SK-N-SH treated with all-trans-retinoic acid at 6 μM for 48 hours (cell line): ENCODE results near the gene B3GALT6.

ENCODE experiments used
- ATAC-seq: fragments of 200-7000 bp; cut with Tn5 transposase; 3 replicates; pipeline ENCODE4 v1.9.1; 2020; ENCODE audit warnings: mild to moderate bottlenecking, moderate library complexity
- ARNTL ChIP-seq: fragments of 450-650 bp; formaldehyde crosslinking; IDR thresholded peaks from 2 replicates; pipeline ENCODE4 v1.5.0; 2020; ENCODE audit warnings: low read depth, mild to moderate bottlenecking, moderate library complexity, borderline replicate concordance
- BACH2 ChIP-seq: fragments of 250-450 bp; sonication (Bioruptor Pico); IDR thresholded peaks from 2 replicates; pipeline ENCODE4 v1.9.0; 2021; ENCODE audit warnings: mild to moderate bottlenecking, borderline replicate concordance
- CREB5 ChIP-seq: fragments of 250-450 bp; sonication (Bioruptor Pico); IDR thresholded peaks from 2 replicates; pipeline ENCODE4 v1.5.1; 2020; ENCODE audit warnings: low read depth, mild to moderate bottlenecking, moderate library complexity
- CSDC2 ChIP-seq: fragments of 250-450 bp; sonication (Bioruptor Pico); IDR thresholded peaks from 2 replicates; pipeline ENCODE4 v1.5.0; 2020; ENCODE audit warnings: mild to moderate bottlenecking, moderate library complexity
- ESRRG ChIP-seq: fragments of 250-450 bp; sonication (Bioruptor Pico); IDR thresholded peaks from 2 replicates; pipeline ENCODE4 v1.6.1; 2021; ENCODE audit warnings: mild to moderate bottlenecking
- GLIS3 ChIP-seq: fragments of 250-450 bp; sonication (Bioruptor Pico); IDR thresholded peaks from 2 replicates; pipeline ENCODE4 v1.5.0; 2020; ENCODE audit warnings: mild to moderate bottlenecking, moderate library complexity
- ISL1 ChIP-seq: fragments of 250-450 bp; sonication (Bioruptor Pico); IDR thresholded peaks from 2 replicates; pipeline ENCODE4 v2.1.2; 2022; ENCODE audit warnings: mild to moderate bottlenecking, moderate library complexity
- OSR1 ChIP-seq: fragments of 250-450 bp; sonication (Bioruptor Pico); IDR thresholded peaks from 2 replicates; pipeline ENCODE4 v1.8.0; 2022; ENCODE audit warnings: moderate library complexity, mild to moderate bottlenecking, inconsistent platforms
- PATZ1 ChIP-seq: fragments of 250-450 bp; sonication (Bioruptor Pico); IDR thresholded peaks from 2 replicates; pipeline ENCODE4 v1.8.0; 2020; ENCODE audit warnings: mild to moderate bottlenecking, moderate library complexity, borderline replicate concordance
- PPARA ChIP-seq: fragments of 250-450 bp; sonication (Bioruptor Pico); IDR thresholded peaks from 2 replicates; pipeline ENCODE4 v1.5.0; 2020; ENCODE audit warnings: mild to moderate bottlenecking, borderline replicate concordance
- RARB ChIP-seq: fragments of 250-450 bp; sonication (Bioruptor Pico); IDR thresholded peaks from 2 replicates; pipeline ENCODE4 v1.8.0; 2021; ENCODE audit warnings: mild to moderate bottlenecking, moderate library complexity
- SNAI2 ChIP-seq: fragments of 250-450 bp; sonication (Bioruptor Pico); IDR thresholded peaks from 2 replicates; pipeline ENCODE4 v1.5.0; 2020; ENCODE audit warnings: mild to moderate bottlenecking, moderate library complexity
- TCF4 ChIP-seq: fragments of 250-450 bp; sonication (Bioruptor Pico); IDR thresholded peaks from 2 replicates; pipeline ENCODE4 v1.8.0; 2021; ENCODE audit warnings: mild to moderate bottlenecking, moderate library complexity, borderline replicate concordance
- TOX ChIP-seq: fragments of 250-450 bp; sonication (Bioruptor Pico); IDR thresholded peaks from 2 replicates; pipeline ENCODE4 v1.8.0; 2021; ENCODE audit warnings: mild to moderate bottlenecking, moderate library complexity, borderline replicate concordance
- TSHZ2 ChIP-seq: fragments of 250-450 bp; sonication (Bioruptor Pico); IDR thresholded peaks from 2 replicates; pipeline ENCODE4 v1.5.0; 2020; ENCODE audit warnings: mild to moderate bottlenecking, moderate library complexity
- ZC3H10 ChIP-seq: fragments of 250-450 bp; sonication (Bioruptor Pico); IDR thresholded peaks from 2 replicates; pipeline ENCODE4 v1.5.1; 2021; ENCODE audit warnings: mild to moderate bottlenecking, moderate library complexity
- ZFP3 ChIP-seq: fragments of 250-450 bp; sonication (Bioruptor Pico); IDR thresholded peaks from 2 replicates; pipeline ENCODE4 v1.5.0; 2020; ENCODE audit warnings: mild to moderate bottlenecking, moderate library complexity
- ZFP30 ChIP-seq: fragments of 450-650 bp; formaldehyde crosslinking; IDR thresholded peaks from 2 replicates; pipeline ENCODE4 v1.5.0; 2022; ENCODE audit warnings: mild to moderate bottlenecking, moderate library complexity
- ZNF565 ChIP-seq: fragments of 450-650 bp; formaldehyde crosslinking; conservative IDR thresholded peaks from 2 replicates; pipeline ENCODE4 v1.5.0; 2020; ENCODE audit warnings: low read depth, mild to moderate bottlenecking, moderate library complexity
- ZNF70 ChIP-seq: fragments of 450-650 bp; formaldehyde crosslinking; IDR thresholded peaks from 2 replicates; pipeline ENCODE4 v1.5.0; 2020; ENCODE audit warnings: mild to moderate bottlenecking, moderate library complexity
- ZNF8 ChIP-seq: fragments of 450-650 bp; formaldehyde crosslinking; IDR thresholded peaks from 2 replicates; pipeline ENCODE4 v1.5.0; 2020; ENCODE audit warnings: mild to moderate bottlenecking, moderate library complexity
- TF ChIP-seq, protein P1 (sequence below): fragments of 250-450 bp; sonication (Bioruptor Pico); IDR thresholded peaks from 2 replicates; pipeline ENCODE4 v1.5.1; 2021; ENCODE audit warnings: mild to moderate bottlenecking, moderate library complexity
- TF ChIP-seq, protein P2 (sequence below): fragments of 250-450 bp; sonication (Bioruptor Pico); IDR thresholded peaks from 2 replicates; pipeline ENCODE4 v1.8.0; 2021; ENCODE audit warnings: low read depth, mild to moderate bottlenecking, moderate library complexity, borderline replicate concordance

B3GALT6 gene

DNA sequence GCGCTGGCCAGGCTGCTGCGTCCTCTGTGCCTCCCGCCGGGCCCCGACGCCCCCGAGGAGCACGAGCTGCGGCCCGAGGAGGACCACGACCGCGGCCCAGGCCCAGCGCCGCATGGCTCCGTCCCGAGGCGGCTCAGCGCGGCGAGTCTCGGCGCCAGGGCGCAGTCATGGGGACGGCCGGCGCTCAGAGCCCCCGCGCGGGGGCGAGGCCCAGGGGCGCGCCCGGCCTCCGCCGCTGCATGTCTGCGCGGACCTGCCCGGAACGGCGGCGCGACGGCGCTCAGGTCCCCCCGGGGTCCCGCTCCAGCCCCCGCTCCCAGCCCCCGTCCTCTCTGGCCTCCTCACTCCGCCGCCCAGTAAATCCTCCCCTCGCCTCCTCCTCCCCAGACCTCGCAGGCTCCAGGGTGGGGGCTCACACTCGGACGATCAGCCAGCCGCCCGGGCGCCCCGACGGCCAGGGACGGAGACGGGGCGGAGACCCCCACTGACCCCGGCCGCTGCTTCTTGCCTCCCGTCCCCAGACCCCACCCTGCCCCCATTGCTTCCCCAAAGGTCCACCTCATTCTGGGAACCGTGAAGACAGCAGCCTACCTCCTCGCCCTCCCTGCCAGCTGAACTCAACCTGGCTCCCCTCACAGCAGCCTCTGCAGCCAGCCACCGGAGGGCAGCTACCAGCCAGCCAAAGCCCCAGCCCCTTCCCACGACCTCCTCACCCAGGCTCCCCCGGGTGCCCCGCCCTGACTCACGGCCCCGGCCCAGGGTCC, 14.7 kb downstream of the B3GALT6 start, which contains the start of gene C1QTNF12:
TSS of gene C1QTNF12 (minus strand) at position 146 of the 764 bp plus-strand sequence. CDS start at position 114, 32 bp downstream.
- ATAC-seq: peak; percentile 34
- no peak for TF ChIP-seq ARNTL
- TF ChIP-seq CREB5 (CRISPR knock-in tag): no peak
- no peak for TF ChIP-seq TCF4 (CRISPR knock-in tag)
- no peak for TF ChIP-seq GLIS3 (CRISPR knock-in tag)
- no peak for TF ChIP-seq PATZ1 (CRISPR knock-in tag)
- TF ChIP-seq CSDC2: no peak
- TF ChIP-seq ZNF565 (CRISPR knock-in tag): no peak
- TF ChIP-seq ESRRG (CRISPR knock-in tag): no peak
- no peak for TF ChIP-seq TSHZ2
- TF ChIP-seq TOX (CRISPR knock-in tag): no peak
- no peak for TF ChIP-seq ZC3H10 (CRISPR knock-in tag)
- no peak for TF ChIP-seq SNAI2 (CRISPR knock-in tag)
- TF ChIP-seq ZNF8 (CRISPR knock-in tag): no peak
- TF ChIP-seq, protein P1, sequence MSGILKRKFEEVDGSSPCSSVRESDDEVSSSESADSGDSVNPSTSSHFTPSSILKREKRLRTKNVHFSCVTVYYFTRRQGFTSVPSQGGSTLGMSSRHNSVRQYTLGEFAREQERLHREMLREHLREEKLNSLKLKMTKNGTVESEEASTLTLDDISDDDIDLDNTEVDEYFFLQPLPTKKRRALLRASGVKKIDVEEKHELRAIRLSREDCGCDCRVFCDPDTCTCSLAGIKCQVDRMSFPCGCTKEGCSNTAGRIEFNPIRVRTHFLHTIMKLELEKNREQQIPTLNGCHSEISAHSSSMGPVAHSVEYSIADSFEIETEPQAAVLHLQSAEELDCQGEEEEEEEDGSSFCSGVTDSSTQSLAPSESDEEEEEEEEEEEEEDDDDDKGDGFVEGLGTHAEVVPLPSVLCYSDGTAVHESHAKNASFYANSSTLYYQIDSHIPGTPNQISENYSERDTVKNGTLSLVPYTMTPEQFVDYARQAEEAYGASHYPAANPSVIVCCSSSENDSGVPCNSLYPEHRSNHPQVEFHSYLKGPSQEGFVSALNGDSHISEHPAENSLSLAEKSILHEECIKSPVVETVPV: no peak
- TF ChIP-seq ZFP30 (CRISPR knock-in tag): no peak
- no peak for TF ChIP-seq PPARA (CRISPR knock-in tag)
- TF ChIP-seq, protein P2, sequence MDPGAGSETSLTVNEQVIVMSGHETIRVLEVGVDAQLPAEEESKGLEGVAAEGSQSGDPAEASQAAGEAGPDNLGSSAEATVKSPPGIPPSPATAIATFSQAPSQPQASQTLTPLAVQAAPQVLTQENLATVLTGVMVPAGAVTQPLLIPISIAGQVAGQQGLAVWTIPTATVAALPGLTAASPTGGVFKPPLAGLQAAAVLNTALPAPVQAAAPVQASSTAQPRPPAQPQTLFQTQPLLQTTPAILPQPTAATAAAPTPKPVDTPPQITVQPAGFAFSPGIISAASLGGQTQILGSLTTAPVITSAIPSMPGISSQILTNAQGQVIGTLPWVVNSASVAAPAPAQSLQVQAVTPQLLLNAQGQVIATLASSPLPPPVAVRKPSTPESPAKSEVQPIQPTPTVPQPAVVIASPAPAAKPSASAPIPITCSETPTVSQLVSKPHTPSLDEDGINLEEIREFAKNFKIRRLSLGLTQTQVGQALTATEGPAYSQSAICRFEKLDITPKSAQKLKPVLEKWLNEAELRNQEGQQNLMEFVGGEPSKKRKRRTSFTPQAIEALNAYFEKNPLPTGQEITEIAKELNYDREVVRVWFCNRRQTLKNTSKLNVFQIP: no peak
- TF ChIP-seq ZFP3 (CRISPR knock-in tag): no peak
- no peak for TF ChIP-seq ZNF70 (CRISPR knock-in tag)
- TF ChIP-seq BACH2: no peak

DNA sequence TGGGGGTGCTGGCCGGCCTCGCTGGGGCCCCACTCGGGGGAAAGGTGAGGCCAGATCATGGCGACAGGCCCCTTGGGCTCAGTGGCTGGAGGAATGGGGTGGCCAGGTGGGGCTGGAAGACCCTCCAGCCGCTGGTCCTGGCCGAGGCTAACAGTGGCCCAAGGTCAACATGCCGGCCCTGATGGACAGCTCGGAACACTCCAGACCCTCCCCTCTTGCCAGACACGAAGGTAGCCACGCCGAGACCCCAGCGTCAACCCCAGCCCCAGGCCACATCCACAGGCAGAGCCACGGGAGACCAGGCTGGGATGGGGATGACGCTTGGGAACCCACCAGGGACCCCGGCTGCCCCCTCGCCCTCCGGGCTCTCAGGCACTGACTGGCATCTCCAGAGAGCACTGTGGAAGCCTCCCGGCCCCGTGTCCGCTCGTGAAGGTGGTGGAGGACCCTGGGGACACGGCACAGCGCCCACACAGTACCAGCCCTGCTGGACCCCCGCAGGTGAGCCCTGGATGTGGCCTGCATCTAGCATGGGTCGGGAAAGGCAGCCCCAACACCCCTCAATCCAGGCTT, 15.4 kb downstream of the B3GALT6 start:
- peak; percentile 8; the same call in 2 of the 3 replicates for ATAC-seq
- TF ChIP-seq ARNTL: no peak
- no peak for TF ChIP-seq ZFP30 (CRISPR knock-in tag)
- no peak for TF ChIP-seq ZNF565 (CRISPR knock-in tag)
- TF ChIP-seq, protein P2: no peak
- TF ChIP-seq TCF4 (CRISPR knock-in tag): no peak
- no peak for TF ChIP-seq ZFP3 (CRISPR knock-in tag)
- TF ChIP-seq RARB: no peak
- no peak for TF ChIP-seq TOX (CRISPR knock-in tag)
- no peak for TF ChIP-seq PATZ1 (CRISPR knock-in tag)
- no peak for TF ChIP-seq PPARA (CRISPR knock-in tag)
- TF ChIP-seq, protein P1: no peak
- no peak for TF ChIP-seq OSR1 (CRISPR knock-in tag)
- no peak for TF ChIP-seq ISL1
